SHP77 treated with DMSO at 0.1 percent for 48 hours (cell line): ENCODE measurements around the gene CLASP1.
"Not testable (repeated sequence)": the region's sequence is repeated elsewhere in the genome, so short reads cannot be mapped to it uniquely, and the experiment has no call there.

Experiments used
- DNase-seq: peaks from one replicate; lab custom pipeline; 2025; lab: John Stamatoyannopoulos, UW

The CLASP1 gene

GRCh38 chr2:121662656-121663055 is 13.4 kb upstream of the CLASP1 start:
- no peak for DNase-seq

DNA sequence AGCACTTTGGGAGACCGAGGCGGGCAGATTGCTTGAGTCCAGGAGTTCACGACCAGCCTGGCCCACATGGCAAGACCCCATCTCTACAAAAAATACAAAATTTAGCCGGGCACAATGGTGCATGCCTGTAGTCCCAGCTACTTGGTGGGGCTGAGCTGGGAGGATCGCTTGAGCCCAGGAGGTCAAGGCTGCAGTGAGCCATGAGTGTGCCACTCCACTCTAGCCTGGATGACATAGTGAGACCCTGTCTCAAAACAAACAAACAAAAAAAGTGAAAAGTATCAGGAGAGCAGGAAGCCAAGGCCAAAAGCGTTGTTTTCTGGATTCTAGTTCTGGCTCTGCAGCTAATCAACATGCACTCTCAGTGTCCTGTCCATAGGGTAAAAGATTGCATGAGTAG is 10.7 kb upstream of the CLASP1 start:
- DNase-seq = no peak

- DNase-seq = not testable (repeated sequence)
Measured at GRCh38 chr2:121658393-121658792, 9.1 kb upstream of the CLASP1 start.

DNA sequence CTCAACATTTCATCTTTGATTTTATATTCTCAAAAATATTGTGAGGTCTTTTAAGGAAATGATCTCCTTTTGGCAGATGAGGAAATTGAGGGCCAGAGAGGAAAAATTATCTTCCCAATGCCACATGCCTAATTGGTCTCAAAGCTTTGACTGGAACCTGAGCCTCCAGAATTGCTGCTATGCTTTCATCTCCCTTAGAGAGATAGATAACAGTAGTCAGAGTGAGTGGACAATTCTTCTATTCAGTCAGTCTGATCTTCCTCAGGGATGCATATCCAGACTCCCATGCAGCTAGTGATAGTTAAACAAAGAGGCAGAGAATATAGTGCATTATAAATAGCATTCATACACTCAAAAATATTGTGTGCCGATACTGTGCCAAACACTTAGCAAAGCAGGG is 3.8 kb upstream of the CLASP1 start:
- no peak for DNase-seq

- no peak for DNase-seq
Measured at GRCh38 chr2:121650315-121650930, 1.2 kb upstream of the CLASP1 start.

DNA sequence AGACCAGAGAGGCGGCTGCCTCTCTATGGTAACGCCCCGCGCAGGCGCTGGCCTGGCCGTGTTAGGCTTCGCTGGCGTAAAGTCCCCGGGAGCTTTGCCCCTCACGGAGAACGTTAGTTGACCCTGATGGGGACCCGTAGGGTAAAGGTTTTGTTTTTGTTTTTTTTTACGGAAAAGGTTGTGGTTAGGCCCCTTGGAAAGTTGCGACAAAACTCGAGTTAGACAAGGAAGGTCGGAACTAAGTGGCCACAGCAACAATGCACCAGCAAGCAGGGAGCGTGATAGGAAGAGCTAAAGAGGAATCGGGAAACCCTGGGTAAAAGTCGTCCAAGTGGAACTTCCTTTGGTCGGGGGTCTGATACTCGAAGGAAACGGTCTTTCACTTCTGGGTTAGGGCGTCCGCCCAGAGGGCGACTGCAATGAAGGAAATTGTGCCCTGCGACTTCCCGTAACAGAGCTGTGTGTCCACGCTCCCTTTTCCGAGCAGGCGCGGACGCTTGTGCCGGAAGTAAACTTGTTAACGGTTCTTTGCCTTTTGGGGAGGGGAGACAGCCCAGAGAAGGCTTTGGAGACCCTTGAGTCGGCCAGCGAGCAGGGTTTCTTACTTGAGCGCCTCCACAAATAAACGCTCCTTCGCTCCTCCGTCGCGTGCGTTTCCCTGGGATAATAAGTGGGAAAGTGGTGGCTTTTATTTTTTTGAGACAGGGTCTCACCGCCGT is 493 bp upstream of the CLASP1 start:
- peak; percentile 92 for DNase-seq

GRCh38 chr2:121648206-121649148 is 785 bp downstream of the CLASP1 start:
- DNase-seq = no peak

GRCh38 chr2:121647396-121647795 is 1.9 kb downstream of the CLASP1 start:
- no peak for DNase-seq

DNA sequence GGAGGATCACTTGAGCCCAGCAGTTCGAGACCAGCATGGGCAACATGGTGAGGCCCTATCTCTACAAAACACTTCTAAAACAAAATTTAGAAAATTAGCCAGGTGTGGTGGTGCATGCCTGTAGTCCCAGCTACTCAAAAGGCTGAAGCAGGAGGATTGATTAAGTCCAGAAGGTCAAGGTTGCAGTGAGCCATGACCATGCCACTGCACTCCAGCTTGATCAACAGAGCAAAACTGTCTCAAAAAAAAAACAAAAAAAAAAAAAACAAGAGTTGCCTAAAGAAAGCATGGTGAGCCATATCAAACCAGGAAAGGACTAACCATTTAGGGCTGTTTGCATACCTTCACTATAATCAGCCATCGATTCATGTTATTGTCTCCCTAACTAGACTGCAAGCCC is 4.5 kb downstream of the CLASP1 start:
- no peak for DNase-seq

DNA sequence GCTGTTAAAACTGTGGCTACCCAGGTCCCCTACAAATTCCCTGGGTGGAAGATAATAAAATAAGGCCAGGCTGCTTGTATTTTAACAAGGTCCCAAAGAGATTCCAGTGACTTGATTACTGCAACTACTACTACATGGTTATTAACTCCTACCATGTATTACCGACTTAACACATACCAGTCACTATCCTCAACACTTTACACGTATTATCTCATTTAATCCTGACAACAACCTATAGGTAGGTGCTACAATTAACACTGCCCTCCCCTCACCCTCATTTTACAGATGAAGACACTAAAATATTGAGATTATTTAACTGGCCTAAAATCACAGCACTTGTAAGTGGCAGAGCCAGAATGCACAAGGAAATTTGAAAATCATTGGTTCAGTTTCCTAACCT is 5.4 kb downstream of the CLASP1 start:
- no peak for DNase-seq

GRCh38 chr2:121640380-121641316 is 8.6 kb downstream of the CLASP1 start:
- no peak for DNase-seq

DNA sequence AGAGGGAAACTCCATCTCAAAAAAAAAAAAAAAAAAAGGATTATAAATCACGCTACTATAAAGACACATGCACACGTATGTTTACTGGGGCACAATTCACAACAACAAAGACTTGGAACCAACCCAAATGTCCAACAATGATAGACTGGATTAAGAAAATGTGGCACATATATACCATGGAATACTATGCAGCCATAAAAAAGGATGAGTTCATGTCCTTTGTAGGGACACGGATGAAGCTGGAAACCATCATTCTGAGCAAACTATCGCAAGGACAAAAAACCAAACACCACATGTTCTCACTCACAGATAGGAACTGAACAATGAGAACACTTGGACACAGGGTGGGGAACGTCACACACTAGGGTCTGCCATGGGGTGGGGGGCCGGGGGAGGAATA is 9.4 kb downstream of the CLASP1 start:
- not testable (repeated sequence) for DNase-seq

- no peak for DNase-seq
Measured at GRCh38 chr2:121638333-121638732, 10.9 kb downstream of the CLASP1 start.

- no peak for DNase-seq
Measured at GRCh38 chr2:121635371-121635770, 13.9 kb downstream of the CLASP1 start.

DNA sequence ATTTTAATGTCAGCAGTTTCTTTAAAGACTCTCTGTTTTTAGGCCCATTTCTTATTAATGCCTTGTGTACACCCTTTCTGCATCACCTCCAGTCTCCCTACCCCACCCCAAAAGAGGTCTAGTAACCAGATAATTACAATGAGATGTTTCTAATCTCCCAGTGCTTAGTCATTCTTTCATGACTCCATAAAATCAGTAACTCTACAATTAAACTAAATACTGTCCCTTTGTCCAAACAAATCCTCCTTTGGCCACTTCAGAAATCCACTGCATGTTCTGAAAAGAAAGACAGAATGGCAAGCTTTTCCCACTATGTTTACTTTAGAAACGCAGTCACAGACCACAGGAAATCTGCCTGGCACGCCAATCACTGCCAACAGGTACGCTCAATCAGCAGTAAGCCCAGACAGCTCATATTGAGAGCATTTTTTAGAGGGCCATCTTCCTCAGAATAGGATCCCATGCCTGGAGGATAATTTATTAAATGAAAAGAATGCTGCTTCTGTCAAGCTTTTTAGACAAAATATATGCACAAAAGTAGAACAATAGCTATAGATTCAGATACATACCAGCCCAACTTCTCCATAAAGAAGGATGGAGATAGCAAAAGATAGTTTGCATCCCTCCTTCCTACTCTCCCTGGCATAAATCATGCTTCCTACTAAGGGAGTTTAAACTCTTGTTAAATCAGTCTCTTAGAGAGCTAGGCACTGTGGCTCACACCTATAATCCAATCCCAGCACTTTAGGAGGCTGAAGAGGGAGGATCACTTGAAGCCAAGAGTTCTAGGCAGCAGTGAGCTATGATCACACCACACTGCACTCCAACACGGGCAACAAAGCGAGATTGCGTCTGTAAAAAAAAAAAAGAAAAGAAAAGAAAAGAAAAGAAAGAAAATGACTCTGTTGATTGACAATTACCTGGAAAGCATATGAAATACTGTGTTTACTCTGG is 14.6 kb downstream of the CLASP1 start:
- DNase-seq = peak; percentile 18

DNA sequence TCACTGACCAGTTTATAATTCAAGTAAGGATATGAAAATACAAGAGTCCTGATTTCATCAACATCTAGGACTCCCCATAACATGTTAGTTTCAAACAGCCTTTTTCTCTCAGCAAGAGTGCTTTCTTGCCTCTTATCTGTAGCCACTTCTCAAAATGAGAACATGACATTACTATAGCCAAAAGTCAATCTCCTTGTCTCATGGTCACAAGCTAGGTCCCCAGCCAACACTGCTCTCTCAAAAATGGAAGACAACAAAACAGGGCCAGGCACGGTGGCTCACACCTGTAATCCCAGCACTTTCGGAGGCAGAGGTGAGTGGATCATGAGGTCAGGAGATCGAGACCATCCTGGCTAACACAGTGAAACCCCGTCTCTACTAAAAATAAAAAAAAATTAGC is 15.8 kb downstream of the CLASP1 start:
- no peak for DNase-seq

DNA sequence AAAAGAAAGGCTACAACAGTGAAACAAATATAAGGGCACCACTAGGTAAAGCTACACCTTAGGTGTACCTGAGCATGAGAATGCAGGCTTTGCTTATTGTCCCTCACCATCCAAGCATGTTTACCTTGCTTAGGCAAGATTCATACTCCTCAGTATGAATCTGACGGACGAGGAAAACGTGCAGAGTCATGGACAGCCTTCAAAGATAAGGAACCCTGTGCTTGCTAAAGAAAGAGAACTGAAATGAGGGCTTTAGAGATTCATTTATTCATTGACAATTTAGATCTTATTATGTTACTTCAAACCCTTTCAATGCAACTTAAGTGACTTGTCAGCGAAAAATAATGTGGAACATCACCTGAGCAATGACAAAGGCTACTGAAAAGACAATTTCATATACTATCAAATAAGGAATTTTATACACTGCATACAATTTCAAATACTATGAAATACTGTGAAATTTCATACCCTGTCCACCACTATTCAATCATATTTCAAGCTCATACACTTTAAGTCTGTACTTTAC is 21.7 kb downstream of the CLASP1 start:
- DNase-seq = no peak

GRCh38 chr2:121626777-121627524 is 22.3 kb downstream of the CLASP1 start:
- no peak for DNase-seq

DNA sequence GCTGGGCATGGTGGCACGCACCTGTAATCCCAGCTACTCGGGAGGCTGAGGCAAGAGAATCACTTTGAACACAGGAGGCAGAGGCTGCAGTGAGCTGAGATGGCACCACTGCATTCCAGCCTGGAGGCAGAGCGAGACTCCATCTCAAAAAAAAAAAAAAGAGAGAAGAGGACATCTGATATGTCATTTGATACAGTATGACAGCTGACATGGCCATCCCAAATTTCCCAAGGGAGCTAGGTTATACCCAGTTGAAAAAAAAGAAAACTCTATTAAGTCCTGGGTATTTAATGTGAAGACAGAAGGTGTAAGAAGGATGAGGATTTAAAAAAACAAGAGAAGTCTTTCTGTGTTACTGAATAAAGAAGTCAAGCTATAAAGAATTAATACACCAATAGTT is 23.3 kb downstream of the CLASP1 start:
- DNase-seq = no peak
